OCI-LY7 (cell line): ENCODE data around the gene ACTR3. TPM values are rescaled to one million over a fixed set of nuclear protein-coding genes. Genes with fewer than 3 reads are reported as not detected.

Experiments
- BruUV-seq: library from RNA; stranded (reverse); fragments of 400-500 nt; replicated peaks from 2 replicates; lab custom pipeline; 2021; lab: Mats Ljungman, UMichigan
- CTCF ChIA-PET: fragments of 300-600 bp; sonication (Branson Sonifier 250); formaldehyde crosslinking; loops from one replicate; lab custom pipeline; 2022; ENCODE audit warnings: antibody characterized with exemption; ENCODE audit not compliant: unreplicated experiment; lab: Charles Lee
- POLR2A ChIA-PET: fragments of 300-600 bp; sonication (Branson Sonifier 250); formaldehyde crosslinking; loops from one replicate; lab custom pipeline; 2022; ENCODE audit warnings: antibody characterized with exemption; lab: Charles Lee
- DNase-seq: peaks from one replicate; pipeline ENCODE4 v3.0.0-alpha.2; 2015; ENCODE audit warnings: low spot score
- H2AFZ ChIP-seq: fragments of 200-600 bp; sonication (generic), shearing (Covaris generic); 2 replicates; pipeline ENCODE4 v1.6.1; 2014; ENCODE audit warnings: mild to moderate bottlenecking, antibody characterized with exemption, low read length, moderate library complexity
- H3K27ac ChIP-seq: fragments of 200-600 bp; sonication (generic); 2 replicates; pipeline ENCODE4 v1.5.1; 2014; ENCODE audit warnings: mixed run types, low read depth, mild to moderate bottlenecking, moderate library complexity, low read length, inconsistent platforms; ENCODE audit not compliant: poor library complexity, severe bottlenecking
- H3K36me3 ChIP-seq: fragments of 200-600 bp; sonication (generic); 2 replicates; pipeline ENCODE4 v1.6.1; 2014; ENCODE audit warnings: mild to moderate bottlenecking, antibody characterized with exemption, low read length, moderate library complexity, mixed read lengths; ENCODE audit not compliant: insufficient read depth
- H3K4me1 ChIP-seq: fragments of 200-600 bp; sonication (generic); 2 replicates; pipeline ENCODE4 v1.5.1; 2014; ENCODE audit warnings: mild to moderate bottlenecking, low read length; ENCODE audit not compliant: insufficient read depth, poor library complexity, severe bottlenecking
- H3K4me2 ChIP-seq: fragments of 200-600 bp; sonication (generic); 2 replicates; pipeline ENCODE4 v1.6.1; 2014; ENCODE audit warnings: mild to moderate bottlenecking, low read length
- H3K4me3 ChIP-seq: fragments of 200-600 bp; sonication (generic); 2 replicates; pipeline ENCODE4 v1.5.1; 2014; ENCODE audit warnings: mild to moderate bottlenecking, low read depth, low read length; ENCODE audit not compliant: poor library complexity, severe bottlenecking
- H3K79me2 ChIP-seq: fragments of 200-600 bp; sonication (generic); 2 replicates; pipeline ENCODE4 v1.6.1; 2016; ENCODE audit warnings: low read depth, mild to moderate bottlenecking, low read length, moderate library complexity, mixed read lengths; ENCODE audit not compliant: insufficient read depth
- H3K9me2 ChIP-seq: fragments of 200-600 bp; sonication (generic); 2 replicates; pipeline ENCODE4 v1.6.1; 2016; ENCODE audit warnings: mild to moderate bottlenecking, low read length, mixed read lengths; ENCODE audit not compliant: insufficient read depth
- H3K9me3 ChIP-seq: fragments of 200-600 bp; sonication (generic); 2 replicates; pipeline ENCODE4 v1.6.1; 2014; ENCODE audit warnings: mild to moderate bottlenecking, mixed run types, low read length, mixed read lengths
- H4K20me1 ChIP-seq: fragments of 200-600 bp; sonication (generic); 2 replicates; pipeline ENCODE4 v1.6.1; 2014; ENCODE audit warnings: mild to moderate bottlenecking, antibody characterized with exemption, low read length, moderate library complexity, mixed read lengths; ENCODE audit not compliant: insufficient read depth
- CTCF ChIP-seq: fragments of 200-600 bp; sonication (generic); conservative IDR thresholded peaks from 2 replicates; pipeline ENCODE4 v1.5.1; 2014; ENCODE audit warnings: mild to moderate bottlenecking, antibody characterized with exemption, low read length, moderate library complexity, mixed read lengths
- EZH2phosphoT487 ChIP-seq: fragments of 200-600 bp; sonication (generic); IDR thresholded peaks from 2 replicates; pipeline ENCODE4 v1.6.1; 2018; ENCODE audit warnings: low read depth, borderline replicate concordance, mild to moderate bottlenecking, mixed run types, antibody characterized with exemption, low read length, moderate library complexity, mixed read lengths
- intact Hi-C: fragments of 100-400 bp; cut with micrococcal nuclease; formaldehyde crosslinking; loops from one replicate; pipeline ENCODE4 v1.10.0; 2022; ENCODE audit not compliant: unreplicated experiment
- total RNA-seq, 2 experiments: library from RNA; depleted of rRNA in 1 of 2; stranded (reverse); fragments of >200 nt in 1 of 2; shearing (Covaris generic) in 1 of 2; gene quantifications; 2 replicates each; pipeline ENCODE4 v1.2.3, GENCODE V29; 2014 to 2022

ACTR3 gene
- total RNA-seq, 2 experiments from 2014 or later: 192 to 320 TPM

- Histone ChIP-seq H3K4me3 (peak overlapping the region; percentile 82), H3K27ac (no peak overlapping the region)
- intact Hi-C loops: no loop called here
Observed at GRCh38 chr2:113898081-113898480, 8.2 kb downstream of the ACTR3 start.

GRCh38 chr2:113899166-113899565 lies 9.3 kb downstream of the ACTR3 start:
- DNase-seq: no peak
- BruUV-seq: no TSS peak
- intact Hi-C loops: no loop called here
- Histone ChIP-seq H3K9me3 (no peaks in the 10 kb centered on the region), H3K79me2 (peaks cover 100% of the 10 kb centered on the region), H3K36me3 (peaks cover 65% of the 10 kb centered on the region), H3K27ac (no peak overlapping the region), H3K9me2 (no peaks in the 10 kb centered on the region), H3K4me2 (peak overlapping the region; percentile 97), H4K20me1 (peaks cover 65% of the 10 kb centered on the region), H3K4me3 (no peak overlapping the region), H2AFZ (no peak overlapping the region), H3K4me1 (peaks cover 98% of the 10 kb centered on the region)
- ChIA-PET CTCF (no interaction called here), POLR2A (interaction anchor here (0.8 to 2.0 kb wide), 6 partner anchors 8 to 34 kb away, joined by 3 to 10 read pairs (median 4); no protein-coding TSS in a partner anchor)
- TF ChIP-seq EZH2phosphoT487 (no peak), CTCF (no peak)

More at GRCh38 chr2:113898081-113898480, 8.2 kb downstream of the ACTR3 start:
- POLR2A ChIA-PET: interaction anchor here (0.6 to 3.0 kb wide), 8 partner anchors 9 to 1028 kb away, joined by 3 to 10 read pairs (median 5); partner anchors contain the start of gene SLC35F5
- CTCF ChIA-PET: no interaction called here
- Histone ChIP-seq H3K4me1 (peaks cover 98% of the 10 kb centered on the region), H2AFZ (no peak overlapping the region), H3K9me3 (no peaks in the 10 kb centered on the region), H3K9me2 (no peaks in the 10 kb centered on the region), H3K4me2 (peak overlapping the region; percentile 97), H3K36me3 (peaks cover 73% of the 10 kb centered on the region), H3K79me2 (peaks cover 100% of the 10 kb centered on the region), H4K20me1 (peaks cover 67% of the 10 kb centered on the region)
- no peak for DNase-seq
- TF ChIP-seq CTCF: no peak
- TF ChIP-seq EZH2phosphoT487: no peak
- BruUV-seq: no TSS peak

GRCh38 chr2:113901943-113902342 lies 12.1 kb downstream of the ACTR3 start:
- Histone ChIP-seq H3K4me2 (peak overlapping the region; percentile 76), H2AFZ (no peak overlapping the region), H3K36me3 (peaks cover 67% of the 10 kb centered on the region), H3K9me2 (no peaks in the 10 kb centered on the region), H3K4me1 (peaks cover 73% of the 10 kb centered on the region), H3K27ac (peak overlapping the region; percentile 60), H3K79me2 (peaks cover 100% of the 10 kb centered on the region), H4K20me1 (peaks cover 38% of the 10 kb centered on the region), H3K4me3 (peak overlapping the region; percentile 48), H3K9me3 (peaks cover 21% of the 10 kb centered on the region; the same call in 1 of the 2 replicates)
- TF ChIP-seq EZH2phosphoT487: no peak
- no peak for TF ChIP-seq CTCF
- ChIA-PET CTCF (no interaction called here), POLR2A (interaction anchor here (1.5 to 2.9 kb wide), 5 partner anchors 8 to 145 kb away, joined by 4 to 18 read pairs (median 15); partner anchors contain the start of genes ACTR3 and SLC35F5)
- intact Hi-C loops: no loop called here
- peak; percentile 56 for DNase-seq
- no TSS peak for BruUV-seq
